ENCODE data around the gene GADD45A.

GADD45A gene

GRCh38 chr1:67734323-67734690 is 49.3 kb downstream of the GADD45A start:
- Histone ChIP-seq H4K8ac (ENCODE audit: low read depth, low read length) (no peak overlapping the region), H4K91ac (ENCODE audit: low read depth, low read length) (no peak overlapping the region), H3K79me1 (ENCODE audit: low read length) (peaks cover 5% of the 10 kb centered on the region), H3K9me3 (ENCODE audit: insufficient read depth, low read depth, low read length) (no peaks in the 10 kb centered on the region), H3K36me3 (ENCODE audit: control insufficient read depth in 1 of 2, insufficient read depth in 2 of 2, low read length in 2 of 2) (no peaks in the 10 kb centered on the region), H3K4me1 (ENCODE audit: control insufficient read depth in 1 of 2, insufficient read depth in 2 of 2, low read length in 2 of 2) (peaks cover 18 to 19% of the 10 kb centered on the region in 2 experiments), H3K23ac (ENCODE audit: low read length) (no peak overlapping the region), H3K79me2 (ENCODE audit: control insufficient read depth, insufficient read depth, low read length, poor library complexity) (no peaks in the 10 kb centered on the region), H3K4ac (ENCODE audit: low read depth, low read length) (no peak overlapping the region), H3K27me3 (ENCODE audit: insufficient read depth, low read length) (no peaks in the 10 kb centered on the region), H2BK12ac (ENCODE audit: low read length) (no peak overlapping the region), H2AFZ (ENCODE audit: insufficient read depth, low read length, poor library complexity) (no peak overlapping the region), H2BK120ac (ENCODE audit: insufficient read depth, low read length, poor library complexity) (no peak overlapping the region), H3K4me2 (ENCODE audit: low read length) (no peak overlapping the region), H3K14ac (ENCODE audit: low read length) (no peak overlapping the region), H3K9ac (ENCODE audit: low read length) (no peak overlapping the region), H3K27ac (ENCODE audit: low read depth, low read length) (no peak overlapping the region), H3K4me3 (ENCODE audit: low read depth, low read length) (no peak overlapping the region), H4K12ac (ENCODE audit: low read depth, low read length) (no peak overlapping the region), H2BK5ac (ENCODE audit: low read depth, low read length, poor library complexity) (no peak overlapping the region), H3K18ac (ENCODE audit: low read length) (no peak overlapping the region), H2AK5ac (ENCODE audit: low read length) (no peak overlapping the region)
- DNase-seq: no peak
- WGBS (ENCODE audit: extremely low coverage, insufficient coverage, insufficient read length): no CpG with 5 or more reads among the region's 3 CpGs

GRCh38 chr1:67735206-67735605 is 50.2 kb downstream of the GADD45A start:
- H4K8ac ChIP-seq (ENCODE audit: low read depth, low read length): no peak overlapping the region
- no peak overlapping the region for H2BK5ac ChIP-seq (ENCODE audit: low read depth, low read length, poor library complexity)
- H3K9ac ChIP-seq (ENCODE audit: low read length): no peak overlapping the region
- H3K4me1 ChIP-seq (ENCODE audit: control insufficient read depth in 1 of 2, insufficient read depth in 2 of 2, low read length in 2 of 2): peaks cover 18 to 19% of the 10 kb centered on the region in 2 experiments
- no peak overlapping the region for H4K91ac ChIP-seq (ENCODE audit: low read depth, low read length)
- H2BK12ac ChIP-seq (ENCODE audit: low read length): no peak overlapping the region
- no CpG with 5 or more reads among the region's 3 CpGs for WGBS (ENCODE audit: extremely low coverage, insufficient coverage, insufficient read length)
- H2AK5ac ChIP-seq (ENCODE audit: low read length): no peak overlapping the region
- H3K23ac ChIP-seq (ENCODE audit: low read length): no peak overlapping the region
- no peak overlapping the region for H3K18ac ChIP-seq (ENCODE audit: low read length)
- no peaks in the 10 kb centered on the region for H3K79me2 ChIP-seq (ENCODE audit: control insufficient read depth, insufficient read depth, low read length, poor library complexity)
- H3K4me2 ChIP-seq (ENCODE audit: low read length): no peak overlapping the region
- DNase-seq: no peak
- peaks cover 6% of the 10 kb centered on the region for H3K79me1 ChIP-seq (ENCODE audit: low read length)
- H3K14ac ChIP-seq (ENCODE audit: low read length): no peak overlapping the region
- H3K9me3 ChIP-seq (ENCODE audit: insufficient read depth, low read depth, low read length): no peaks in the 10 kb centered on the region
- no peak overlapping the region for H3K4ac ChIP-seq (ENCODE audit: low read depth, low read length)
- H3K4me3 ChIP-seq (ENCODE audit: low read depth, low read length): no peak overlapping the region
- H4K12ac ChIP-seq (ENCODE audit: low read depth, low read length): no peak overlapping the region
- no peak overlapping the region for H3K27ac ChIP-seq (ENCODE audit: low read depth, low read length)
- H3K27me3 ChIP-seq (ENCODE audit: insufficient read depth, low read length): no peaks in the 10 kb centered on the region
- H3K36me3 ChIP-seq (ENCODE audit: control insufficient read depth in 1 of 2, insufficient read depth in 2 of 2, low read length in 2 of 2): no peaks in the 10 kb centered on the region
- H2AFZ ChIP-seq (ENCODE audit: insufficient read depth, low read length, poor library complexity): no peak overlapping the region
- no peak overlapping the region for H2BK120ac ChIP-seq (ENCODE audit: insufficient read depth, low read length, poor library complexity)

- H3K36me3 ChIP-seq (ENCODE audit: control insufficient read depth in 1 of 2, insufficient read depth in 2 of 2, low read length in 2 of 2): no peaks in the 10 kb centered on the region
- no CpG with 5 or more reads among the region's 11 CpGs for WGBS (ENCODE audit: extremely low coverage, insufficient coverage, insufficient read length)
Measured at GRCh38 chr1:67735806-67736627, 51.0 kb downstream of the GADD45A start.

GRCh38 chr1:67736750-67737149 is 51.7 kb downstream of the GADD45A start:
- DNase-seq: no peak
- no peaks in the 10 kb centered on the region for H3K79me2 ChIP-seq (ENCODE audit: control insufficient read depth, insufficient read depth, low read length, poor library complexity)
- WGBS (ENCODE audit: extremely low coverage, insufficient coverage, insufficient read length): no CpG with 5 or more reads among the region's 3 CpGs

More at GRCh38 chr1:67735806-67736627, 51.0 kb downstream of the GADD45A start:
- Histone ChIP-seq H2BK5ac (ENCODE audit: low read depth, low read length, poor library complexity) (no peak overlapping the region), H3K79me1 (ENCODE audit: low read length) (peaks cover 6% of the 10 kb centered on the region), H4K12ac (ENCODE audit: low read depth, low read length) (no peak overlapping the region), H2BK12ac (ENCODE audit: low read length) (peak overlapping the region; percentile 8), H3K23ac (ENCODE audit: low read length) (no peak overlapping the region), H2AFZ (ENCODE audit: insufficient read depth, low read length, poor library complexity) (no peak overlapping the region), H2AK5ac (ENCODE audit: low read length) (no peak overlapping the region), H3K4me1 (ENCODE audit: control insufficient read depth in 1 of 2, insufficient read depth in 2 of 2, low read length in 2 of 2) (peaks cover 18 to 19% of the 10 kb centered on the region in 2 experiments), H3K27me3 (ENCODE audit: insufficient read depth, low read length) (no peaks in the 10 kb centered on the region), H3K18ac (ENCODE audit: low read length) (no peak overlapping the region), H3K4ac (ENCODE audit: low read depth, low read length) (no peak overlapping the region), H3K27ac (ENCODE audit: low read depth, low read length) (no peak overlapping the region), H4K8ac (ENCODE audit: low read depth, low read length) (peak overlapping the region; percentile 17), H3K4me2 (ENCODE audit: low read length) (no peak overlapping the region), H3K9me3 (ENCODE audit: insufficient read depth, low read depth, low read length) (no peaks in the 10 kb centered on the region), H2BK120ac (ENCODE audit: insufficient read depth, low read length, poor library complexity) (no peak overlapping the region), H3K79me2 (ENCODE audit: control insufficient read depth, insufficient read depth, low read length, poor library complexity) (no peaks in the 10 kb centered on the region), H4K91ac (ENCODE audit: low read depth, low read length) (peak overlapping the region; percentile 3), H3K9ac (ENCODE audit: low read length) (no peak overlapping the region), H3K4me3 (ENCODE audit: low read depth, low read length) (peak overlapping the region; percentile 1), H3K14ac (ENCODE audit: low read length) (no peak overlapping the region)
- DNase-seq: peak in 1 of 2 donors; percentile 28

More at GRCh38 chr1:67736750-67737149, 51.7 kb downstream of the GADD45A start:
- Histone ChIP-seq H3K4ac (ENCODE audit: low read depth, low read length) (no peak overlapping the region), H4K12ac (ENCODE audit: low read depth, low read length) (no peak overlapping the region), H3K14ac (ENCODE audit: low read length) (no peak overlapping the region), H2BK5ac (ENCODE audit: low read depth, low read length, poor library complexity) (no peak overlapping the region), H3K18ac (ENCODE audit: low read length) (no peak overlapping the region), H3K23ac (ENCODE audit: low read length) (no peak overlapping the region), H4K8ac (ENCODE audit: low read depth, low read length) (no peak overlapping the region), H3K27me3 (ENCODE audit: insufficient read depth, low read length) (no peaks in the 10 kb centered on the region), H3K9ac (ENCODE audit: low read length) (no peak overlapping the region), H2AFZ (ENCODE audit: insufficient read depth, low read length, poor library complexity) (no peak overlapping the region), H3K79me1 (ENCODE audit: low read length) (peaks cover 6% of the 10 kb centered on the region), H3K4me1 (ENCODE audit: control insufficient read depth in 1 of 2, insufficient read depth in 2 of 2, low read length in 2 of 2) (peaks cover 16 to 19% of the 10 kb centered on the region in 2 experiments), H2BK12ac (ENCODE audit: low read length) (no peak overlapping the region), H2BK120ac (ENCODE audit: insufficient read depth, low read length, poor library complexity) (no peak overlapping the region), H4K91ac (ENCODE audit: low read depth, low read length) (no peak overlapping the region), H2AK5ac (ENCODE audit: low read length) (no peak overlapping the region), H3K4me3 (ENCODE audit: low read depth, low read length) (no peak overlapping the region), H3K27ac (ENCODE audit: low read depth, low read length) (no peak overlapping the region), H3K9me3 (ENCODE audit: insufficient read depth, low read depth, low read length) (no peaks in the 10 kb centered on the region), H3K36me3 (ENCODE audit: control insufficient read depth in 1 of 2, insufficient read depth in 2 of 2, low read length in 2 of 2) (no peaks in the 10 kb centered on the region), H3K4me2 (ENCODE audit: low read length) (no peak overlapping the region)
